CD14-positive monocyte (primary cell): Measurements from ENCODE around the gene ITGB3. TPM values are rescaled to one million over a fixed set of nuclear protein-coding genes. Genes with fewer than 3 reads are reported as not detected.

Source experiments
- DNase-seq, 3 donors: peaks; one replicate each; pipeline ENCODE4 v3.0.0-alpha.2; 2011 to 2022
- H2AFZ ChIP-seq: 2 replicates; pipeline ENCODE4 v1.6.0; 2012; ENCODE audit warnings: mild to moderate bottlenecking, low read depth, low read length, inconsistent platforms; ENCODE audit not compliant: insufficient read depth, poor library complexity, severe bottlenecking
- H3K27ac ChIP-seq, 2 donors: 1 replicate in 1 of 2; 2 replicates in 1 of 2; pipeline ENCODE4 v1.5.1; 2012 to 2013; ENCODE audit warnings: low read length in 2 of 2, control low read depth in 1 of 2, inconsistent platforms in 1 of 2, low read depth in 1 of 2, mild to moderate bottlenecking in 1 of 2
- H3K27me3 ChIP-seq, 2 donors: one replicate each; pipeline versions ENCODE4 v1.6.0 to v1.6.1; 2011 to 2013; ENCODE audit warnings: low read length in 2 of 2; ENCODE audit not compliant: control insufficient read depth in 2 of 2, insufficient read depth in 2 of 2
- H3K36me3 ChIP-seq, 2 donors: replicated peaks in 1 of 2; 1 replicate in 1 of 2; 2 replicates in 1 of 2; pipeline versions ENCODE4 v1.5.1 to v1.6.1; 2012 to 2013; ENCODE audit warnings: low read length in 2 of 2, control low read depth in 1 of 2, inconsistent platforms in 1 of 2, mild to moderate bottlenecking in 1 of 2; ENCODE audit not compliant: insufficient read depth in 2 of 2, control insufficient read depth in 1 of 2
- H3K4me1 ChIP-seq, 2 donors: 1 replicate in 1 of 2; 2 replicates in 1 of 2; pipeline versions ENCODE4 v1.5.1 to v1.6.1; 2012 to 2013; ENCODE audit warnings: low read length in 2 of 2, control low read depth in 1 of 2, inconsistent platforms in 1 of 2, mild to moderate bottlenecking in 1 of 2, moderate library complexity in 1 of 2; ENCODE audit not compliant: insufficient read depth in 2 of 2, control insufficient read depth in 1 of 2
- H3K4me2 ChIP-seq: replicated peaks from 2 replicates; pipeline ENCODE3; 2012; ENCODE audit warnings: low read length, moderate library complexity, mild to moderate bottlenecking; ENCODE audit not compliant: poor library complexity, severe bottlenecking; ENCODE audit errors: extremely low read depth
- H3K4me3 ChIP-seq, 3 experiments: fragments of 200-600 bp in 1 of 3; sonication (generic) in 1 of 3; replicated peaks in 1 of 3; 1 replicate in 2 of 3; 2 replicates in 1 of 3; pipeline ENCODE4 v1.5.1; 2011 to 2013; ENCODE audit warnings: low read length in 3 of 3, mild to moderate bottlenecking in 3 of 3, control low read depth in 2 of 3, low read depth in 2 of 3, inconsistent platforms in 1 of 3, moderate library complexity in 1 of 3
- H3K79me2 ChIP-seq: 2 replicates; pipeline ENCODE4 v1.6.0; 2012; ENCODE audit warnings: mild to moderate bottlenecking, control low read depth, inconsistent platforms, low read length, moderate library complexity; ENCODE audit not compliant: insufficient read depth
- H3K9ac ChIP-seq: 2 replicates; pipeline ENCODE4 v1.6.0; 2017; ENCODE audit warnings: low read length, mild to moderate bottlenecking; ENCODE audit not compliant: insufficient read depth, poor library complexity, severe bottlenecking
- H3K9me3 ChIP-seq, 2 donors: replicated peaks in 1 of 2; 1 replicate in 1 of 2; 2 replicates in 1 of 2; pipeline versions ENCODE4 v1.5.1 to v1.6.1; 2012 to 2013; ENCODE audit warnings: low read length in 2 of 2, control low read depth in 1 of 2; ENCODE audit not compliant: control insufficient read depth in 1 of 2, insufficient read depth in 1 of 2
- H4K20me1 ChIP-seq: 2 replicates; pipeline ENCODE4 v1.6.0; 2012; ENCODE audit warnings: mild to moderate bottlenecking, low read length, control low read depth, moderate library complexity; ENCODE audit not compliant: insufficient read depth
- H3K27ac Mint-ChIP-seq, 7 donors: one replicate each; pipeline ENCODE4 v1.8.0; 2020; ENCODE audit warnings: mild to moderate bottlenecking in 7 of 7, mixed read lengths in 7 of 7, moderate library complexity in 6 of 7, inconsistent platforms in 2 of 7
- H3K27me3 Mint-ChIP-seq, 3 donors: one replicate each; pipeline ENCODE4 v1.8.0; 2021 to 2022; ENCODE audit warnings: low read depth in 3 of 3, mild to moderate bottlenecking in 3 of 3, mixed read lengths in 3 of 3, moderate library complexity in 3 of 3, inconsistent platforms in 1 of 3
- H3K36me3 Mint-ChIP-seq, 2 donors: one replicate each; pipeline ENCODE4 v1.8.0; 2020; ENCODE audit warnings: mixed read lengths in 2 of 2, inconsistent platforms in 1 of 2, mild to moderate bottlenecking in 1 of 2
- H3K4me1 Mint-ChIP-seq: one replicate; pipeline ENCODE4 v1.8.0; 2020; ENCODE audit warnings: mild to moderate bottlenecking, mixed read lengths
- H3K4me3 Mint-ChIP-seq, 2 donors: one replicate each; pipeline ENCODE4 v1.8.0; 2020; ENCODE audit warnings: mild to moderate bottlenecking in 2 of 2, mixed read lengths in 2 of 2, moderate library complexity in 1 of 2
- H3K9me3 Mint-ChIP-seq, 7 donors: one replicate each; pipeline ENCODE4 v1.8.0; 2020 to 2022; ENCODE audit warnings: mixed read lengths in 7 of 7, mild to moderate bottlenecking in 6 of 7, moderate library complexity in 6 of 7, inconsistent platforms in 2 of 7
- CTCF ChIP-seq: fragments of 200-600 bp; IDR thresholded peaks from one replicate; pipeline ENCODE4 v1.8.0; 2022; ENCODE audit warnings: antibody characterized with exemption, mild to moderate bottlenecking
- WGBS: methylation state at CpG from one replicate; pipeline ENCODE4 v1.1.5; 2013; ENCODE audit warnings: missing lambda C conversion rate; ENCODE audit not compliant: insufficient coverage; 5-methylcytosine and 5-hydroxymethylcytosine counted together
- intact Hi-C, 2 donors: fragments of 100-400 bp; cut with micrococcal nuclease; formaldehyde crosslinking; loops; one replicate each; pipeline versions ENCODE4 v1.15.0 to v1.15.1; 2023
- polyA minus RNA-seq: library from RNA; depleted of rRNA, polyadenylated mRNA; stranded (reverse); fragments of >200 nt; gene quantifications from 2 replicates; pipeline ENCODE4 v1.2.3, GENCODE V29; 2012
- polyA plus RNA-seq, 3 donors: library from polyadenylated mRNA; depleted of rRNA in 1 of 3; unstranded in 2 of 3; stranded (reverse) in 1 of 3; fragments of 300-500 nt in 2 of 3; fragments of >200 nt in 1 of 3; fragmentation: Illumina TruSeq in 2 of 3; gene quantifications; 1 replicate in 2 of 3; 2 replicates in 1 of 3; pipeline ENCODE4 v1.2.3, GENCODE V29; 2012 to 2021
- total RNA-seq, 12 experiments: library from RNA in 1 of 12; stranded (reverse) in 1 of 12; fragments of 120-200 nt in 1 of 12; gene quantifications; one replicate each; pipeline ENCODE4 v1.2.4 and lab custom pipeline; 2013 to 2026; ENCODE audit warnings: mixed read lengths in 6 of 12, inconsistent platforms in 1 of 12

Gene ITGB3
- 2.6 TPM for total RNA-seq (2013)
- polyA plus RNA-seq (1 to 10 TPM in 2 of 3 donors, under 1 TPM in 1; 0.01 to 1.6 (median 1.3) TPM), polyA minus RNA-seq (0.28 and 0.88 TPM in 2 replicates), total RNA-seq (lab: John Stamatoyannopoulos, UW) (0.06 to 1.3 (median 0.35) reads per million in 11 experiments)

GRCh38 chr17:47253541-47254402 is at the start of gene ITGB3:
Gene ITGB3 (plus strand): TSS chr17:47253827. CDS start chr17:47253862, 35 bp downstream.
- peaks cover 45 to 63% of the 10 kb centered on the region in 2 donors for H3K27me3 ChIP-seq
- Mint-ChIP-seq H3K4me1 (peaks cover 22% of the 10 kb centered on the region), H3K9me3 (peaks cover 0 to 15% (median 2%) of the 10 kb centered on the region in 7 donors), H3K27me3 (peaks cover 63 to 79% (median 68%) of the 10 kb centered on the region in 3 donors), H3K36me3 (peaks cover 6 to 12% of the 10 kb centered on the region in 2 donors), H3K4me3 (peak within 1 kb of the TSS; percentile 69 to 93), H3K27ac (peak within 1 kb of the TSS in 2 of 7 donors; percentile 25 to 69)
- H3K4me2 ChIP-seq = peak within 1 kb of the TSS; percentile 87
- peak within 1 kb of the TSS; percentile 0 to 75 (median 36) for H3K4me3 ChIP-seq
- WGBS = under 1% methylated on average over 88 of the region's 112 CpGs
- peak within 1 kb of the TSS; percentile 74 for H2AFZ ChIP-seq
- no peak within 1 kb of the TSS for H3K27ac ChIP-seq
- peaks cover 9 to 15% of the 10 kb centered on the region in 2 donors for H3K4me1 ChIP-seq
- H3K79me2 ChIP-seq = no peaks in the 10 kb centered on the region
- H4K20me1 ChIP-seq = no peaks in the 10 kb centered on the region
- peak within 1 kb of the TSS; percentile 15 for H3K9ac ChIP-seq
- no peaks in the 10 kb centered on the region for H3K36me3 ChIP-seq
- DNase-seq = peak; percentile 29 to 57 (median 38)
- TF ChIP-seq CTCF = peak; percentile 40
- peaks cover 0 to 4% of the 10 kb centered on the region in 2 donors for H3K9me3 ChIP-seq
- intact Hi-C loops = no loop called here

GRCh38 chr17:47203984-47204721 is 49.5 kb upstream of the ITGB3 start:
- Histone ChIP-seq H3K27ac (peak overlapping the region in 1 of 2 donors; percentile 68), H2AFZ (peak overlapping the region; percentile 62), H3K27me3 (no peaks in the 10 kb centered on the region), H3K9me3 (no peaks in the 10 kb centered on the region), H3K4me3 (no peak overlapping the region), H4K20me1 (no peaks in the 10 kb centered on the region), H3K9ac (no peak overlapping the region), H3K36me3 (no peaks in the 10 kb centered on the region), H3K79me2 (no peaks in the 10 kb centered on the region), H3K4me1 (peaks cover 33 to 41% of the 10 kb centered on the region in 2 donors), H3K4me2 (peak overlapping the region; percentile 33)
- intact Hi-C loops = no loop called here
- peak overlapping the region in 3 of 7 donors; percentile 35 to 90 (median 55) for H3K27ac Mint-ChIP-seq
- H3K4me1 Mint-ChIP-seq = peaks cover 37% of the 10 kb centered on the region
- 100% methylated on average over 1 of the region's 6 CpGs for WGBS
- peaks cover under 1 to 10% (median 3%) of the 10 kb centered on the region in 3 donors for H3K27me3 Mint-ChIP-seq
- peaks cover 0 to 2% (median 0%) of the 10 kb centered on the region in 7 donors for H3K9me3 Mint-ChIP-seq
- no peaks in the 10 kb centered on the region for H3K36me3 Mint-ChIP-seq
- no peak for TF ChIP-seq CTCF
- no peak overlapping the region for H3K4me3 Mint-ChIP-seq
- DNase-seq = no peak
